CD4-positive, alpha-beta T cell treated with Interleukin-17A for 1 hour (primary cell): ENCODE results near the gene ISOC2.

Experiments used
- DNase-seq: peaks from one replicate; pipeline ENCODE4 v3.0.0-alpha.2; 2020

The ISOC2 gene

DNA sequence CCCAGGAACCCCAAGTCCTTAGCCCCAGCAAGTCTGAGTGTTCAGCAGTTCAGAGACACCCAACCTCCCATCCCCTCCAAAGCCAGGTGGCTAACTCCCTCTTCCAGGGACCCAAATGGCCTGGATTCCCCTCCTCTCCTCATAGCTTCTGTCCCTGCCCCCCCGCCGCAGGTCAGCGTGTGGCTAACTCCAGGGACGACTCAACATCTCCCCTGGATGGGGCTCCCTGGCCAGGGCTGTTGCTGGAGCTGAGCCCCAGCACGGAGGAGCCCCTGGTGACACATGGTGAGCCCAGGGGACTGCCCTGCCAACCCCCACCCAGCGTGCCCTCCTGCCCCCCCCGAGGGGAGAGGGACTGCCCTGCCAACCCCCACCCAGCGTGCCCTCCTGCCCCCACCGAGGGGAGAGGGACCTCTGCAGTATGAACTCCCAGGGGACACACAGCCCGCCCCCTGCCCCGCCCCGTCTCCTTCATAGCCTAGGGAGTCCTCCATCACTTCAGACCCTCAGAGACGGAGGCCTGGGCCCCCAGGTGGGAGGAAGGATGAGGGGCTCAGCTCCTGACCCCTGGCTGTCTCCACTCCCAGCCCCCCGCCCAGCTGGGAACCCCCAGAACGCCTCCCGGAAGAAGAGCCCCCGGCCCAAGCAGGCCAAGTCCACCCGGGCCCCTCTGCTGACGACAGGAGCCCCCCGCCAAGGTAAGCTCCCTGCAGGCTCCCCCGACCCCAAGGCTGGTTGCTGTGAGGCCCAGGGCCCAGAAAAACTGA, 28.5 kb upstream of the ISOC2 start:
- no peak for DNase-seq

- no peak for DNase-seq
Observed at GRCh38 chr19:55488986-55489710, 27.7 kb upstream of the ISOC2 start.

DNA sequence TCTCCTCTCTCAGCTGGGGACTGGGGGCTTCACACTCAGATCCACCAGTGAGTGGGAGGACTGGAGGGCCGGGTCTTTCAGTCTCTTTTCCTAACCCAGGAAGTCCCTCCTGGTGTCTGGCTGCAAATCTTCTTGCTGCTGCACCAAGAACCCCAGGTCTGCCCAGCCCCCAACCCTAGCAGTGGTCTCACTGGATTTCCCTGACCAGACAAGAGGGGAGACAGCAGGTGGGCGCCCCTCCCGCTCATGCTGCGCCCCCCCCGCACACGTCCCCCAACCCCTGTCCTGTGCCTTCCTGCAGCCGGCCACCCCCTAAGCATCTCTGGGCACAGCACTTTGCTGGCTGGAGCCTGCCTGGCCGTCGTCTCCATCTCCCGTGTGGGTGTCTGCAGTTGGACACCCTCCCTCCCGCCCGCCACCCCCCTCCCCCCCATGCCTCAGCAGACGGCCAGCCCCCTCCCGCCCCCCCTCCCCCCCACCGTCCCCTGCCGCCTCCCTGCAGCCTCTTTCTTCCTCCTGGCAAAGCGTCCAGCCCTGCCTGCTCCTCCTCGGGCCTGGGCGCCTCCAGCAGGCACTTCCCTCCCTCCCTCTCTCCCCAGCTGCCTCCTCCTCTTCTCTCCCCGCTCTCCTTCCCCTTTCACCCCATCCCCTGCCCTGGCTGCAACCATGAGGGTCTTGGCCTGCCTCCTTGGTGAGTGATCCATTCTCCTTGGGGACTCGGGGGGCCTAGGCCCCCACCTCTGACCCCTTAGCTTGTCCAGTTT, 26.7 kb upstream of the ISOC2 start, which contains the start of gene SSC5D:
SSC5D (plus strand) TSS at position 513 of the 764 bp plus-strand sequence; CDS start at position 667, 154 bp downstream.
- DNase-seq, result no peak

GRCh38 chr19:55486971-55487923, 25.8 kb upstream of the ISOC2 start:
- DNase-seq, result peak; percentile 17

- DNase-seq, result no peak
Observed at GRCh38 chr19:55486043-55486970, 24.9 kb upstream of the ISOC2 start.

- DNase-seq, result no peak
Observed at GRCh38 chr19:55485439-55486011, 24.1 kb upstream of the ISOC2 start.

GRCh38 chr19:55484593-55485438, 23.4 kb upstream of the ISOC2 start, which contains the start of gene NAT14:
NAT14 (plus strand) TSS chr19:55485188; CDS start chr19:55485709, 521 bp downstream.
- DNase-seq, result peak; percentile 75

- DNase-seq, result no peak
Observed at GRCh38 chr19:55483706-55484592, 22.5 kb upstream of the ISOC2 start.

DNA sequence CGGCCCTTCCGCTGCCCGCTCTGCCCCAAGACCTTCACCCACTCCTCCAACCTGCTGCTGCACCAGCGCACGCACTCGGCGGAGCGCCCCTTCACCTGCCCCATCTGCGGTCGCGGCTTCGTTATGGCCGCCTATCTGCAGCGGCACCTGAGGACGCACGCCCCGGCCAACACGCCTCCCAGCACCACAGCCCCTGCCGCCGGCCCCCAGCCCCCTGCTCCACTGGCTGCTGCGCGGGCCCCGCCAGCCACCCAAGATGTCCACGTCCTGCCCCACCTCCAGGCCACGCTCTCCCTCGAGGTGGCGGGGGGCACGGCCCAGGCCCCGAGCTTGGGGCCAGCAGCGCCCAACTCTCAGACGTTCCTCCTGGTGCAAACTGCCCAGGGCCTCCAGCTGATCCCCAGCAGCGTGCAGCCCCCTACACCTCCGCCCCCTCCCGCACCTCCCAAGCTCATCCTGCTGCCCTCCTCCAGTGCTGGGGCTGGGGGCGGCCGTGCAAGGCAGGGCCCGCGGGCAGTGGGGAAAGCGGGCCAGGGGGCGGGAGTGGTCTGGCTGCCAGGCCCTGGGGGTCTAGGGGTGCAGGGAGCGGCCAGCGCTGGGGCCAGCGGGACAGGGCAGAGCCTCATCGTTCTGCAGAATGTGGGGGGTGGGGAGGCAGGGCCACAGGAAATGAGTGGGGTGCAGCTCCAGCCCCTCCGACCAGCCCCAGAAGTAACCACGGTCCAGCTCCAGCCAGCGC, 21.7 kb upstream of the ISOC2 start:
- no peak for DNase-seq

DNA sequence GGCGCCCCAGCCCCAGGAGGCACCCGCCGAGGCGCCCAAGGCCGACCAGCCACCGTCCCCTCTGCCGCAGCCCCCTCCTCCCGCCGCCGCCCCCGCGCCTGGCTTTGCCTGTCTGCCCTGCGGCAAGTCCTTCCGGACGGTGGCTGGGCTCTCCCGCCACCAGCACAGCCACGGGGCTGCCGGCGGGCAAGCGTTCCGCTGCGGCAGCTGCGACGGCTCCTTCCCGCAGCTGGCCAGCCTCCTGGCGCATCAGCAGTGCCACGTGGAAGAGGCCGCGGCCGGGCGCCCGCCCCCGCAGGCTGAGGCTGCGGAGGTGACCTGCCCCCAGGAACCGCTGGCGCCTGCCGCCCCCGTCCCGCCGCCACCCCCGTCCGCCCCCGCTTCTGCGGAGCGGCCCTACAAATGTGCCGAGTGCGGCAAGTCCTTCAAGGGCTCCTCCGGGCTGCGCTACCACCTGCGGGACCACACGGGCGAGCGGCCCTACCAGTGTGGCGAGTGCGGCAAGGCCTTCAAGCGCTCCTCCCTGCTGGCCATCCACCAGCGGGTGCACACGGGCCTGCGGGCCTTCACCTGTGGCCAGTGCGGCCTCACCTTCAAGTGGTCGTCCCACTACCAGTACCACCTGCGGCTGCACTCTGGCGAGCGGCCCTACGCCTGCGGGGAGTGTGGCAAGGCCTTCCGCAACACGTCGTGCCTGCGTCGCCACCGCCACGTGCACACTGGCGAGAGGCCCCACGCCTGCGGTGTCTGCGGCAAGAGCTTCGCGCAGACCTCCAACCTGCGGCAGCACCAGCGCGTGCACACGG, 20.9 kb upstream of the ISOC2 start:
- DNase-seq, result no peak

- no peak for DNase-seq
Observed at GRCh38 chr19:55481794-55482155, 20.3 kb upstream of the ISOC2 start.

DNA sequence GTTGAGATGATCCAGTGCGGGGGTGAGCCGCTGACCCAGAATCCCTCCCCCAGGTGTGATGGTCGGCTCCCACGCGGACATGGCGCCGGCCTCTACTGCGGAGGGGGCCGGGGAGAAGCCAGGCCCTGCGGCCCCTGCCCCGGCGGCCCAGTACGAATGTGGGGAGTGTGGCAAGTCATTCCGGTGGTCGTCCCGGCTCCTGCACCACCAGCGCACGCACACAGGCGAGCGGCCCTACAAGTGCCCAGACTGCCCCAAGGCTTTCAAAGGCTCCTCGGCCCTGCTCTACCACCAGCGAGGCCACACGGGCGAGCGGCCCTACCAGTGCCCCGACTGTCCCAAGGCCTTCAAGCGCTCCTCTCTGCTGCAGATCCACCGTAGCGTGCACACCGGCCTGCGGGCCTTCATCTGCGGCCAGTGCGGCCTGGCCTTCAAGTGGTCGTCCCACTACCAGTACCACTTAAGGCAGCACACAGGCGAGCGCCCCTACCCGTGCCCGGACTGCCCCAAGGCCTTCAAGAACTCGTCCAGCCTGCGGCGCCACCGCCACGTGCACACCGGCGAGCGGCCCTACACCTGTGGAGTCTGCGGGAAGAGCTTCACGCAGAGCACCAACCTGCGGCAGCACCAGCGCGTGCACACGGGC, 19.8 kb upstream of the ISOC2 start:
- no peak for DNase-seq

DNA sequence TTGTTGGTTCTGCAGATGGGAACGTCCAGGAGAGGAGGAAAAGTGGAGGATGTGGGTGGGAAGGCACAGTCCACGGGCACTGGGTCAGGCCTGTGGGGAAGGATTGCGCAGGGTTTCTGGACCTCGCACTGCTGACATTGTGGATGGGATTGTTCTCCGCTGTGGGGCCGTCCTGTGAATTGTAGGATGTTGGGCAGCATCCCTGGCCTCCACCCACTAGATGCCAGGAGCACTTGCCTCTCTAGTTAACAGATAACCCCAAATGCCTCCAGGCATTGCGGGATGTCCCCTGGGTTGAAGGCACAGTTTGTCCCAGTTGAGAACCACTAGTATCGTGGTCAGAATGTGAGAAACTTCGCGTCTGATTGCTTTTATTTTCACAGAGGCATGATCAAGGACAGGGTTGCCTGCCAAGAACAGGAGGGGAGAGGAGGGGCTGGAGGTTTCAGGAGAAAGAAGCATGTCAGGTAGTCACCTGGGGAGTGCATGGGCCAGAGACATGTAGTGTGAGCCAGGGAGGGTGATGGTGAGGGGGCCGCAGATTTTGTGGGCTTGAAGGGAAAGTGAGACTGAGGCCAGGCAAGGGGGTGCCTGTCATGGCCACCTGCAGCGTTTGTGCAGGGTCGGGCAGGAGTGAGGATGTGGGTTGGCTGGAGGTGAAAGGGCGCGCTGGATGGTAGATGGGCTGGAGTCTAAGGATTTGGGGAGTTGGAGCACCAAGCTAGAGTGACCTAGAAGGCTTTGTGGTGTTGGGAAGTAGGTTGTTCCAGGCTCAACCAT, 18.2 kb upstream of the ISOC2 start:
- DNase-seq, result no peak

- no peak for DNase-seq
Observed at GRCh38 chr19:55479045-55479444, 17.6 kb upstream of the ISOC2 start.

GRCh38 chr19:55478364-55478763, 16.9 kb upstream of the ISOC2 start:
- no peak for DNase-seq

DNA sequence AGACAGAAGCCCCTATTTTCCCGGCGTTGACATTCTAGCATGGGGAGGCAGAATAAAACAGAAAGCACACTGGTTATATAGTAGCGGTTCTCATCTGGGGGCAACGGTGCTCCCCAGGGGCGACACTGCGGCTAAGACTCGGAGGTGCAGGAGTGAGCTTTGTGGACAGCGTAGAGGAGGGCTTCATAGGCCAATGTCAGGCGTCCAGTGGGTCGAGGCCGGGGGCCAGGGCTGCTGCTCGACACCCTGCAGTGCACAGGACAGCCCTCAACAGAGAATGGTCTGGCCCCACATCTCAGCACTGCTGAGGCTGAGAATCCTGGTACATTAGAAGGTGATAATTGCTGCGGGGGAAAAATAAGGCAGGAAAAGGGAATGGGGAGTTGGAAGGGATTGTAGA, 16.5 kb upstream of the ISOC2 start:
- DNase-seq, result no peak
